ENCODE measurements around the gene OR8B4. TPM values are rescaled to one million over a fixed set of nuclear protein-coding genes. Genes with fewer than 3 reads are reported as not detected.

Gene OR8B4
- total and polyA plus RNA-seq, 4 donors, result not detected

GRCh38 chr11:124442847-124443246 is 18.2 kb upstream of the OR8B4 start:
- Histone ChIP-seq H3K4me1 (ENCODE audit: control insufficient read depth in 5 of 5, insufficient read depth in 5 of 5, low read length in 5 of 5) (no peaks in the 10 kb centered on the region), H3K9ac (ENCODE audit: insufficient read depth in 1 of 2, low read length in 2 of 2) (no peak overlapping the region), H3K9me3 (ENCODE audit: control insufficient read depth in 4 of 4, insufficient read depth in 3 of 4, low read length in 3 of 4) (peaks cover 0 to 2% (median 0%) of the 10 kb centered on the region in 4 donors), H3K4me3 (no peak overlapping the region), H3K36me3 (ENCODE audit: control insufficient read depth in 4 of 4, insufficient read depth in 4 of 4, low read length in 4 of 4) (no peaks in the 10 kb centered on the region), H3K27me3 (ENCODE audit: control insufficient read depth in 3 of 3, insufficient read depth in 3 of 3, low read length in 2 of 3) (no peaks in the 10 kb centered on the region), H3K27ac (ENCODE audit: low read depth in 1 of 2, low read length in 1 of 2) (no peak overlapping the region)
- DNase-seq, result no peak
- no peak for ATAC-seq (ENCODE audit: insufficient read depth, low FRiP score)
- TF ChIP-seq CTCF (IDR thresholded peaks at IDR 0.05; ENCODE audit: control extremely low read depth, extremely low read depth), result no peak
- WGBS, 2 donors, result 66 to 82% methylated on average over 2 of the region's 2 CpGs

GRCh38 chr11:124442442-124442841 is 17.8 kb upstream of the OR8B4 start:
- DNase-seq (peak in 1 of 3 donors; percentile 10), ATAC-seq (ENCODE audit: insufficient read depth, low FRiP score) (no peak)
- WGBS, 2 donors, result 61 to 75% methylated on average over 6 of the region's 6 CpGs
- H3K36me3 ChIP-seq (ENCODE audit: control insufficient read depth in 4 of 4, insufficient read depth in 4 of 4, low read length in 4 of 4), result no peaks in the 10 kb centered on the region
- no peak overlapping the region for H3K27ac ChIP-seq (ENCODE audit: low read depth in 1 of 2, low read length in 1 of 2)
- H3K4me3 ChIP-seq, result no peak overlapping the region
- no peak for TF ChIP-seq CTCF (IDR thresholded peaks at IDR 0.05; ENCODE audit: control extremely low read depth, extremely low read depth)
- no peaks in the 10 kb centered on the region for H3K4me1 ChIP-seq (ENCODE audit: control insufficient read depth in 5 of 5, insufficient read depth in 5 of 5, low read length in 5 of 5)
- peaks cover 0 to 4% (median 0%) of the 10 kb centered on the region in 4 donors for H3K9me3 ChIP-seq (ENCODE audit: control insufficient read depth in 4 of 4, insufficient read depth in 3 of 4, low read length in 3 of 4)
- H3K9ac ChIP-seq (ENCODE audit: insufficient read depth in 1 of 2, low read length in 2 of 2), result no peak overlapping the region
- H3K27me3 ChIP-seq (ENCODE audit: control insufficient read depth in 3 of 3, insufficient read depth in 3 of 3, low read length in 2 of 3), result no peaks in the 10 kb centered on the region

- no peak for DNase-seq
- H3K27ac ChIP-seq (ENCODE audit: low read depth in 1 of 2, low read length in 1 of 2), result no peak overlapping the region
- no peak for ATAC-seq (ENCODE audit: insufficient read depth, low FRiP score)
- no peak overlapping the region for H3K4me3 ChIP-seq
- no peaks in the 10 kb centered on the region for H3K36me3 ChIP-seq (ENCODE audit: control insufficient read depth in 4 of 4, insufficient read depth in 4 of 4, low read length in 4 of 4)
- H3K9me3 ChIP-seq (ENCODE audit: control insufficient read depth in 4 of 4, insufficient read depth in 3 of 4, low read length in 3 of 4), result peaks cover 0 to 5% (median 0%) of the 10 kb centered on the region in 4 donors
- WGBS, 2 donors, result 84 to 93% methylated on average over 7 of the region's 7 CpGs
- TF ChIP-seq CTCF (IDR thresholded peaks at IDR 0.05; ENCODE audit: control extremely low read depth, extremely low read depth), result no peak
- no peaks in the 10 kb centered on the region for H3K27me3 ChIP-seq (ENCODE audit: control insufficient read depth in 3 of 3, insufficient read depth in 3 of 3, low read length in 2 of 3)
- no peak overlapping the region for H3K9ac ChIP-seq (ENCODE audit: insufficient read depth in 1 of 2, low read length in 2 of 2)
- H3K4me1 ChIP-seq (ENCODE audit: control insufficient read depth in 5 of 5, insufficient read depth in 5 of 5, low read length in 5 of 5), result no peaks in the 10 kb centered on the region
Observed at GRCh38 chr11:124441519-124441918, 16.8 kb upstream of the OR8B4 start.

GRCh38 chr11:124441081-124441480 is 16.4 kb upstream of the OR8B4 start:
- DNase-seq (no peak), ATAC-seq (ENCODE audit: insufficient read depth, low FRiP score) (no peak)
- H3K36me3 ChIP-seq (ENCODE audit: control insufficient read depth in 4 of 4, insufficient read depth in 4 of 4, low read length in 4 of 4), result no peaks in the 10 kb centered on the region
- no peak overlapping the region for H3K9ac ChIP-seq (ENCODE audit: insufficient read depth in 1 of 2, low read length in 2 of 2)
- H3K4me1 ChIP-seq (ENCODE audit: control insufficient read depth in 5 of 5, insufficient read depth in 5 of 5, low read length in 5 of 5), result no peaks in the 10 kb centered on the region
- WGBS, 2 donors, result 87 to 93% methylated on average over 5 of the region's 5 CpGs
- H3K27me3 ChIP-seq (ENCODE audit: control insufficient read depth in 3 of 3, insufficient read depth in 3 of 3, low read length in 2 of 3), result no peaks in the 10 kb centered on the region
- H3K27ac ChIP-seq (ENCODE audit: low read depth in 1 of 2, low read length in 1 of 2), result no peak overlapping the region
- peaks cover 0 to 5% (median 0%) of the 10 kb centered on the region in 4 donors for H3K9me3 ChIP-seq (ENCODE audit: control insufficient read depth in 4 of 4, insufficient read depth in 3 of 4, low read length in 3 of 4)
- no peak overlapping the region for H3K4me3 ChIP-seq
- TF ChIP-seq CTCF (IDR thresholded peaks at IDR 0.05; ENCODE audit: control extremely low read depth, extremely low read depth), result no peak
